Smooth muscle cell (in vitro differentiated cells): ENCODE measurements around the gene EPB41L3. TPM values are rescaled to one million over a fixed set of nuclear protein-coding genes. Genes with fewer than 3 reads are reported as not detected.

Experiments used
- DNase-seq: peaks from one replicate; lab custom pipeline; 2025; ENCODE audit not compliant: unreplicated experiment; lab: John Stamatoyannopoulos, UW
- H2AFZ ChIP-seq: fragments of 200-600 bp; sonication (generic); 2 replicates; pipeline ENCODE4 v1.6.0; 2016; ENCODE audit warnings: antibody characterized with exemption, low read depth, mild to moderate bottlenecking
- H3F3A ChIP-seq: fragments of 200-600 bp; sonication (generic); 2 replicates; pipeline ENCODE4 v1.6.0; 2017; ENCODE audit warnings: antibody characterized with exemption, low read depth
- H3K27ac ChIP-seq: fragments of 200-600 bp; sonication (generic); 2 replicates; pipeline ENCODE4 v1.5.1; 2016; ENCODE audit warnings: low read depth, mild to moderate bottlenecking
- H3K27me3 ChIP-seq: fragments of 200-600 bp; sonication (generic); 2 replicates; pipeline ENCODE4 v1.6.1; 2016; ENCODE audit warnings: low read depth, mild to moderate bottlenecking
- H3K36me3 ChIP-seq: fragments of 200-600 bp; sonication (generic); 2 replicates; pipeline ENCODE4 v1.5.1; 2016; ENCODE audit warnings: low read depth
- H3K4me1 ChIP-seq: fragments of 200-600 bp; sonication (generic); 2 replicates; pipeline ENCODE4 v1.5.1; 2016; ENCODE audit warnings: low read depth
- H3K4me2 ChIP-seq: fragments of 200-600 bp; sonication (generic); 2 replicates; pipeline ENCODE4 v1.6.0; 2016; ENCODE audit warnings: mild to moderate bottlenecking
- H3K4me3 ChIP-seq: fragments of 200-600 bp; sonication (generic); 2 replicates; pipeline ENCODE4 v1.5.1; 2016; ENCODE audit warnings: mild to moderate bottlenecking
- H3K79me2 ChIP-seq: fragments of 200-600 bp; sonication (generic); 2 replicates; pipeline ENCODE4 v1.6.0; 2016; ENCODE audit warnings: low read depth, mild to moderate bottlenecking
- H3K9ac ChIP-seq: fragments of 200-600 bp; sonication (generic); 2 replicates; pipeline ENCODE4 v1.6.0; 2016; ENCODE audit warnings: low read depth
- H3K9me3 ChIP-seq: fragments of 200-600 bp; sonication (generic); replicated peaks from 2 replicates; pipeline ENCODE4 v1.5.1; 2016; ENCODE audit warnings: low read depth
- H4K20me1 ChIP-seq: fragments of 200-600 bp; sonication (generic); 2 replicates; pipeline ENCODE4 v1.6.0; 2016; ENCODE audit warnings: low read depth
- WGBS: methylation state at CpG from one replicate; pipeline ENCODE4 v1.1.7; 2016; ENCODE audit warnings: low lambda C conversion rate; 5-methylcytosine and 5-hydroxymethylcytosine counted together
- polyA plus RNA-seq: library from polyadenylated mRNA; unstranded; fragments of >200 nt; fragmentation: Nextera tagmentation; extraction: Ambion mirVana; gene quantifications from 2 replicates; pipeline ENCODE4 v1.2.1, GENCODE V29; 2016
- total RNA-seq: library from RNA; depleted of rRNA; stranded (reverse); fragments of >200 nt; gene quantifications from 2 replicates; pipeline ENCODE4 v1.2.3, GENCODE V29; 2014
- TF ChIP-seq, protein P1 (sequence below): fragments of 200-600 bp; sonication (generic); IDR thresholded peaks from 2 replicates; pipeline ENCODE4 v1.5.1; 2017; ENCODE audit warnings: borderline replicate concordance, mild to moderate bottlenecking, antibody characterized with exemption; ENCODE audit not compliant: insufficient read depth, poor library complexity, severe bottlenecking

EPB41L3 gene
- total and polyA plus RNA-seq, 2 experiments from 2014 or later, result 11.5 to 26.9 TPM

DNA sequence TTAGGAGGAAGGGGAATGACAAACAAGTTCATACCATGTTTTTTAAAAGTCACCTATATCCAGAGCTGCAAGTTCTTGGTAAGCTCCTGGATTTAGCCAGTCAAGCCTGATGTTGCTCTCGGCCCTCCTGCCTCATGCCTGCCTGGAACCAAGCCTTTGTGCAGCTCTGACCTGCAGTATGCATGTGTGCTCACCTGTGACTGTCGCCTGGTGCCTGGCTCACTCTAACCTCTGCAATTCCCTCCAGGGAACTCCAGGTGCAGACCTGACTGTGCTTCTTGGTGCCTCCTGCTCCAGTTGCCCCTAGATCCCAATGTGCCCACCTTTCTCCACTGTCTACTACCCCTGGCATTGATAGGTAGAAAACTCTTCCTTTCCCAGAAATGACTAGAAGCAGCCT, 163.2 kb downstream of the EPB41L3 start:
- TF ChIP-seq, protein P1, sequence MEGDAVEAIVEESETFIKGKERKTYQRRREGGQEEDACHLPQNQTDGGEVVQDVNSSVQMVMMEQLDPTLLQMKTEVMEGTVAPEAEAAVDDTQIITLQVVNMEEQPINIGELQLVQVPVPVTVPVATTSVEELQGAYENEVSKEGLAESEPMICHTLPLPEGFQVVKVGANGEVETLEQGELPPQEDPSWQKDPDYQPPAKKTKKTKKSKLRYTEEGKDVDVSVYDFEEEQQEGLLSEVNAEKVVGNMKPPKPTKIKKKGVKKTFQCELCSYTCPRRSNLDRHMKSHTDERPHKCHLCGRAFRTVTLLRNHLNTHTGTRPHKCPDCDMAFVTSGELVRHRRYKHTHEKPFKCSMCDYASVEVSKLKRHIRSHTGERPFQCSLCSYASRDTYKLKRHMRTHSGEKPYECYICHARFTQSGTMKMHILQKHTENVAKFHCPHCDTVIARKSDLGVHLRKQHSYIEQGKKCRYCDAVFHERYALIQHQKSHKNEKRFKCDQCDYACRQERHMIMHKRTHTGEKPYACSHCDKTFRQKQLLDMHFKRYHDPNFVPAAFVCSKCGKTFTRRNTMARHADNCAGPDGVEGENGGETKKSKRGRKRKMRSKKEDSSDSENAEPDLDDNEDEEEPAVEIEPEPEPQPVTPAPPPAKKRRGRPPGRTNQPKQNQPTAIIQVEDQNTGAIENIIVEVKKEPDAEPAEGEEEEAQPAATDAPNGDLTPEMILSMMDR, result no peak
- H3K4me2 ChIP-seq, result no peak overlapping the region
- H3K79me2 ChIP-seq, result no peaks in the 10 kb centered on the region
- H3K4me3 ChIP-seq, result no peak overlapping the region
- H3K27me3 ChIP-seq, result no peaks in the 10 kb centered on the region
- H3K27ac ChIP-seq, result no peak overlapping the region
- H3K36me3 ChIP-seq, result no peaks in the 10 kb centered on the region
- WGBS, result 70% methylated on average over 2 of the region's 2 CpGs
- H3K9me3 ChIP-seq, result no peaks in the 10 kb centered on the region
- no peak for DNase-seq
- no peaks in the 10 kb centered on the region for H4K20me1 ChIP-seq
- H3K9ac ChIP-seq, result no peak overlapping the region
- H2AFZ ChIP-seq, result no peak overlapping the region
- no peaks in the 10 kb centered on the region for H3K4me1 ChIP-seq
- no peaks in the 10 kb centered on the region for H3F3A ChIP-seq

DNA sequence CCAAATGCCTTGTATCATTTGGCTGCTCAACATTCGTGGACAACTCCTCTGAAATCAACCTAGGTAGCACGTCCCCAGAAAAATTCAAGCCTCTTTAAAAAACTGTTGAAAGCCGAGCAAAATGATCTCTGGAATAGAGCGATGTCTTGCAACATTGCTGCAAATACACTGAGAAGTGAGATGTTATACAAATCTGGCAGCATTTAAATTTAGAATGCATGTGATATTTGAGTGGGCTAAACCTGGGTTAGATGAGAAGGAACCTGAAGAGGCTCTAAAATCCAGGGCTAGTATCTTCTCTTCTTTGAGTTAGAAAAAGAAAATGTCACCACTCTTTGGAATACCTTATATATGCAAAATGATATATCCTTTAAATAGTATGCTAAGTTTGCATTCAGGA, 166.8 kb downstream of the EPB41L3 start:
- no peak overlapping the region for H3K4me3 ChIP-seq
- H3F3A ChIP-seq, result no peaks in the 10 kb centered on the region
- H3K79me2 ChIP-seq, result no peaks in the 10 kb centered on the region
- no peaks in the 10 kb centered on the region for H4K20me1 ChIP-seq
- H3K36me3 ChIP-seq, result no peaks in the 10 kb centered on the region
- no peaks in the 10 kb centered on the region for H3K9me3 ChIP-seq
- H3K9ac ChIP-seq, result no peak overlapping the region
- no peaks in the 10 kb centered on the region for H3K4me1 ChIP-seq
- H3K27me3 ChIP-seq, result no peaks in the 10 kb centered on the region
- H3K4me2 ChIP-seq, result no peak overlapping the region
- TF ChIP-seq, protein P1, result no peak
- no peak overlapping the region for H3K27ac ChIP-seq
- no peak for DNase-seq
- H2AFZ ChIP-seq, result no peak overlapping the region
- WGBS, result 88% methylated on average over 4 of the region's 4 CpGs

DNA sequence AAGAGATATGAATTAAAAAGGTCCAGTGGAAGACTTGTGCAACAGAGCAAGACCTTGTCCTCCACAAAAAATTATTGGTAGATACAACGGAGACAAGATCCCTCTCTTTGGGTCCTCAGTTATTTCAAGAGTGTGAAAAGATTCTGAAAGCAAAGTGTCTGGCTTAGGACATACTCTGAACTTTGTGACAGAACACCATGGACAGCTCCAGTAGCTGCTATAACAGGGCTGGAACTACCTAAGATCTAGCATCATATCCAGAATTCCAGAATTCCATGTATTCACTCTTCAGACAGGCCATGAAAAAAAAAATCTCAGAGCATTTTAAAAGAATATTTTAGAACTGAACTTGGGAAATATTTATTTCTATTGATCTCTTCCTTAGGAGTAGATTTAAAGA, 173.5 kb downstream of the EPB41L3 start:
- Histone ChIP-seq H3K4me1 (no peaks in the 10 kb centered on the region), H3K4me3 (no peak overlapping the region), H3F3A (no peaks in the 10 kb centered on the region), H3K9ac (no peak overlapping the region), H3K9me3 (no peaks in the 10 kb centered on the region), H3K36me3 (no peaks in the 10 kb centered on the region), H3K27me3 (no peaks in the 10 kb centered on the region), H3K4me2 (no peak overlapping the region), H2AFZ (no peak overlapping the region), H4K20me1 (no peaks in the 10 kb centered on the region), H3K27ac (no peak overlapping the region), H3K79me2 (no peaks in the 10 kb centered on the region)
- no peak for DNase-seq
- WGBS, result 94% methylated on average over 1 of the region's 1 CpG
- TF ChIP-seq, protein P1, result no peak

DNA sequence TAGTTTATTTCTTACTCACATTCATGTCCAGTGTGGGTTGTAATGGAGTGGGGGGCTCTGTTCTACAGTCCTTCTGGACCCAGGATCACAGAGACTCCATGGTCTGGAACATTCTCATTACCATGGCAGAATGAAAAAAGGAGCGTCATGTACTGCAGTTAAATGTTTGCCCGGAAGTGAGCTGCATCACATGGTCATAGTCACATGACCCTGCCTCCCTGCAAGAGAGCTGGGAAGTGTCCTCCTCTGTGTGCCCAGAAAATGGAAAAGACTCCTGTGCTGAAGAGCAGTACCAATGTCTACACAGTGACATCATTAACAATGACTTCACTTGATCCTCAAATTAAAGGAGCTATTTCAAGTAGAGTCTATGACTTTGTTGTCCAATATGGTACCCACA, 174.3 kb downstream of the EPB41L3 start:
- no peak overlapping the region for H3K4me2 ChIP-seq
- 94% methylated on average over 2 of the region's 2 CpGs for WGBS
- TF ChIP-seq, protein P1, result no peak

More for the DNA sequence above, 174.3 kb downstream of the EPB41L3 start:
- Histone ChIP-seq H3F3A (no peaks in the 10 kb centered on the region), H4K20me1 (no peaks in the 10 kb centered on the region), H3K9me3 (no peaks in the 10 kb centered on the region), H3K4me3 (no peak overlapping the region), H3K27ac (no peak overlapping the region), H3K36me3 (no peaks in the 10 kb centered on the region), H2AFZ (no peak overlapping the region), H3K27me3 (no peaks in the 10 kb centered on the region), H3K9ac (no peak overlapping the region), H3K79me2 (no peaks in the 10 kb centered on the region), H3K4me1 (no peaks in the 10 kb centered on the region)
- no peak for DNase-seq
